Measurements from ENCODE around the gene DCP1B.
"Not testable (repeated sequence)": the region's sequence is repeated elsewhere in the genome, so short reads cannot be mapped to it uniquely, and the experiment has no call there.

Gene DCP1B

GRCh38 chr12:1949771-1950470, 54.3 kb downstream of the DCP1B start:
- no peak for DNase-seq (ENCODE audit: low read depth, low spot score)
- no peak for TF ChIP-seq CTCF (IDR thresholded peaks at IDR 0.05; ENCODE audit: low read depth, low read length)
- in situ Hi-C loops (cut with HindIII; ENCODE audit: low sequenced_read_pairs), result no loop called here
- H3K4me3 ChIP-seq (ENCODE audit: low read depth, low read length), result no peak overlapping the region

GRCh38 chr12:1948883-1949282, 55.4 kb downstream of the DCP1B start:
- H3K4me3 ChIP-seq (ENCODE audit: low read depth, low read length), result no peak overlapping the region
- no peak for DNase-seq (ENCODE audit: low read depth, low spot score)
- in situ Hi-C loops (cut with HindIII; ENCODE audit: low sequenced_read_pairs), result no loop called here
- no peak for TF ChIP-seq CTCF (IDR thresholded peaks at IDR 0.05; ENCODE audit: low read depth, low read length)

GRCh38 chr12:1947081-1947480, 57.2 kb downstream of the DCP1B start:
- DNase-seq (ENCODE audit: low read depth, low spot score), result peak; percentile 23
- TF ChIP-seq CTCF (IDR thresholded peaks at IDR 0.05; ENCODE audit: low read depth, low read length), result no peak
- in situ Hi-C loops (cut with HindIII; ENCODE audit: low sequenced_read_pairs), result no loop called here
- no peak overlapping the region for H3K4me3 ChIP-seq (ENCODE audit: low read depth, low read length)

GRCh38 chr12:1946296-1946695, 58.0 kb downstream of the DCP1B start:
- no peak for DNase-seq (ENCODE audit: low read depth, low spot score)
- no peak for TF ChIP-seq CTCF (IDR thresholded peaks at IDR 0.05; ENCODE audit: low read depth, low read length)
- in situ Hi-C loops (cut with HindIII; ENCODE audit: low sequenced_read_pairs), result no loop called here
- H3K4me3 ChIP-seq (ENCODE audit: low read depth, low read length), result no peak overlapping the region

GRCh38 chr12:1945502-1945901, 58.8 kb downstream of the DCP1B start:
- in situ Hi-C loops (cut with HindIII; ENCODE audit: low sequenced_read_pairs); H3K4me3 ChIP-seq (ENCODE audit: low read depth, low read length); DNase-seq (ENCODE audit: low read depth, low spot score): not testable (repeated sequence)

GRCh38 chr12:1939801-1940607, 64.3 kb downstream of the DCP1B start:
- in situ Hi-C loops (cut with HindIII; ENCODE audit: low sequenced_read_pairs), result no loop called here
- DNase-seq (ENCODE audit: low read depth, low spot score), result peak; percentile 87
- no peak overlapping the region for H3K4me3 ChIP-seq (ENCODE audit: low read depth, low read length)
- TF ChIP-seq CTCF (IDR thresholded peaks at IDR 0.05; ENCODE audit: low read depth, low read length), result peak; percentile 95

- in situ Hi-C loops (cut with HindIII; ENCODE audit: low sequenced_read_pairs), result no loop called here
- TF ChIP-seq CTCF (IDR thresholded peaks at IDR 0.05; ENCODE audit: low read depth, low read length), result no peak
- H3K4me3 ChIP-seq (ENCODE audit: low read depth, low read length), result no peak overlapping the region
- no peak for DNase-seq (ENCODE audit: low read depth, low spot score)
Measured at GRCh38 chr12:1939331-1939730, 64.9 kb downstream of the DCP1B start.
